ENCODE measurements around the gene ASTN2.

ASTN2 gene

DNA sequence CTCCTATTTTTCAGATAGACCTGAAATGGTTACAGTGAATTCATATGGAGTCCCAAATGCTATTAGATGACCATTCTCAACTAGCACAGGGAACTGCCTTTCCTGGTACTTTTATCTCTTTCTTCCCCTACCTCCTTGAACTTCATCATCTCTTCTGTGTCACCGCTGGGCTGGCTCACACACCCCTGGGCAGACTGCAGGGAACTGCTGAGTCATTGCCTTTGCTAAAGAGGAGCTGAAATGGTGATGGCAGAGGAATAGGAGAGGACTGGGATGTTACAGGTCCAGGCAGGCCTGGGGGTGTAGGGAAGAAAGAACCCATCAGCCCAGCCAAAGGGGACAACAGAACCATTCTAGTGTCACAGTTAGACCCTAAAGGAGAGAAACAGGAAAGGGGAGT, 322.3 kb downstream of the ASTN2 start:
- no peak for TF ChIP-seq POLR2A (IDR thresholded peaks at IDR 0.05; ENCODE audit: low read depth, low read length)
- FAIRE-seq, result peak; percentile 84
- peak; percentile 38 for DNase-seq (ENCODE audit: insufficient read length, low spot score)

- FAIRE-seq (no peak), DNase-seq (ENCODE audit: insufficient read length, low spot score) (no peak)
- no peak for TF ChIP-seq POLR2A (IDR thresholded peaks at IDR 0.05; ENCODE audit: low read depth, low read length)
Measured at GRCh38 chr9:117091529-117091928, 323.3 kb downstream of the ASTN2 start.

- no peak for FAIRE-seq
- TF ChIP-seq POLR2A (IDR thresholded peaks at IDR 0.05; ENCODE audit: low read depth, low read length), result no peak
Measured at GRCh38 chr9:117088786-117089185, 326.1 kb downstream of the ASTN2 start.

GRCh38 chr9:117088140-117088539, 326.7 kb downstream of the ASTN2 start:
- DNase-seq (ENCODE audit: insufficient read length, low spot score), result no peak
- no peak for FAIRE-seq
- TF ChIP-seq POLR2A (IDR thresholded peaks at IDR 0.05; ENCODE audit: low read depth, low read length), result no peak

More at GRCh38 chr9:117088786-117089185, 326.1 kb downstream of the ASTN2 start:
- no peak for DNase-seq (ENCODE audit: insufficient read length, low spot score)

DNA sequence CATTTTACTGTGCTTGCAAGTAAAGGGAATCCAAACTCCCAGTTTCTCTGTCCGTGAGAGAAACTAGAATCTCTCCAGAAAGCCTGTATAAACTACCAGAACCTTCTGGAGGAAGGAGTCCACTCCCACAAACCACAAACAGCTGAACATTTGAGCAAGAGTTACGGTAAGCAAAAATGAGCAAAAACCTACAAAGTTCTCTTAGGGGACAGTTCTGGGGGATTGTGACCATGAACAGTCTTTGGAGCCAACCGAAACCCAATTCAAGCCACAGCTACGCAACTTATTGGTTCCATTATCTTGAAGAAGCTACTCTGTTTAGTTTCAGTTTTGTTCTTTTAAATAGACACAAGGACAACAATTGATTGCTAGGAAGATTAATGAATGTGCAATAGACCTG, 330.6 kb downstream of the ASTN2 start:
- DNase-seq (ENCODE audit: insufficient read length, low spot score) (no peak), FAIRE-seq (no peak)
- no peak for TF ChIP-seq POLR2A (IDR thresholded peaks at IDR 0.05; ENCODE audit: low read depth, low read length)

GRCh38 chr9:117083559-117083958, 331.3 kb downstream of the ASTN2 start:
- DNase-seq (ENCODE audit: insufficient read length, low spot score), result no peak
- no peak for TF ChIP-seq POLR2A (IDR thresholded peaks at IDR 0.05; ENCODE audit: low read depth, low read length)
- FAIRE-seq, result no peak

DNA sequence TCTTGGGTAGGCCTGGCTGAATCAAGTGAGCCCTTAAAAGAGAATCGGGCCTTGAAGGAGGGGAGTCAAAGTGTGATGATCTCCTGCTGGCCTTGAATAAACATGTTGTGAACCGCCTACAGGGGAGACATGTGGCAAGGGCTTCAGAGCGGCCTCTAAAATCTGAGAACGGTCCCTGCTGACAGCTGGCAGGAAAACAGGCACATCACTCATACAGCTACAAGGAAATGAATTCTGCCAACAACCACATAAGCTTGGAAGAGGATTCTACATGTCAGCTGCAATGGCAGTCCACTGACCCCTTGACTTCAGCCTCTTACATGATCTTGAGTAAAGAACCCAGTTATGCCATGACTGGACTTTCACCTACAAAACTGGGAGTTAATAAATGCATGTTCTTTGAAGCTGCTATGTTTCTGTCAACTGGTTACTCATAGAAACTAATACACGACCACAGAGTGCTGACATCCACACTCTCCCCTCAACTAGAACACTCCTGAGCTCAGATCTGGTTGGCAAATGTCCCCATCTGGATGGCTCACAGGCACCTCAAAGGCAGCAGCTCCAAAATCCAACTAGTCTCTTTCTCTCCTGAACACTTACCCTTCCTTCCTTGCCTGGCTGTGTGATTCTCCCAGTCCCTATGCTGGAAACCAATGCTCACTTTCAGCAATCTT, 333.1 kb downstream of the ASTN2 start:
- TF ChIP-seq POLR2A (IDR thresholded peaks at IDR 0.05; ENCODE audit: low read depth, low read length), result no peak
- FAIRE-seq (no peak), DNase-seq (ENCODE audit: insufficient read length, low spot score) (no peak)

GRCh38 chr9:117080765-117081390, 334.0 kb downstream of the ASTN2 start:
- DNase-seq (ENCODE audit: insufficient read length, low spot score) (no peak), FAIRE-seq (no peak)
- no peak for TF ChIP-seq POLR2A (IDR thresholded peaks at IDR 0.05; ENCODE audit: low read depth, low read length)

- TF ChIP-seq POLR2A (IDR thresholded peaks at IDR 0.05; ENCODE audit: low read depth, low read length), result no peak
- FAIRE-seq, result no peak
- DNase-seq (ENCODE audit: insufficient read length, low spot score), result no peak
Measured at GRCh38 chr9:117076571-117077290, 338.1 kb downstream of the ASTN2 start.

GRCh38 chr9:117075636-117076035, 339.2 kb downstream of the ASTN2 start:
- DNase-seq (ENCODE audit: insufficient read length, low spot score) (no peak), FAIRE-seq (no peak)
- no peak for TF ChIP-seq POLR2A (IDR thresholded peaks at IDR 0.05; ENCODE audit: low read depth, low read length)

GRCh38 chr9:117074784-117075520, 339.9 kb downstream of the ASTN2 start:
- DNase-seq (ENCODE audit: insufficient read length, low spot score), result no peak
- TF ChIP-seq POLR2A (IDR thresholded peaks at IDR 0.05; ENCODE audit: low read depth, low read length), result no peak
- FAIRE-seq, result no peak

DNA sequence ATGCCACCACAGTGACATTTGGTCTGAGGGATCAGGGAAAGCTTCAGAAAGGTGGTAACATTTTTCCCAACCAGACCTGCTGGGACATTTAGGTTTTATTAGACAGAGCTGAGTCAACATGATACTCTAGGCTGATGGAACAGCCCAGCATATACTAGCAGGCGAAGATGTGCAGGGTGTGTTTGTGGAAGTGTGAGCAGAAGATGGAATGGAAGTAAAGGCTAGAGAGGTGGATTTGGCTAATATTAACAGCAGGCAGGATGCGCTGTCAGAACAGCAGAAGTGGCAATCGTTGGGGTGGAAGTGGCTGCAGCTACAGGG, 340.6 kb downstream of the ASTN2 start:
- no peak for TF ChIP-seq POLR2A (IDR thresholded peaks at IDR 0.05; ENCODE audit: low read depth, low read length)
- FAIRE-seq (no peak), DNase-seq (ENCODE audit: insufficient read length, low spot score) (no peak)

- peak; percentile 97 for FAIRE-seq
- DNase-seq (ENCODE audit: insufficient read length, low spot score), result peak; percentile 68
- no peak for TF ChIP-seq POLR2A (IDR thresholded peaks at IDR 0.05; ENCODE audit: low read depth, low read length)
Measured at GRCh38 chr9:117073539-117074341, 341.1 kb downstream of the ASTN2 start.
